ENCODE measurements around the gene DBNDD1.

- TF ChIP-seq POLR2A (IDR thresholded peaks at IDR 0.05; ENCODE audit: low read depth, low read length) (no peak), POLR2AphosphoS5 (IDR thresholded peaks at IDR 0.05; ENCODE audit: low read depth, low read length) (no peak)
Measured at GRCh38 chr16:89973235-89973634, 46.0 kb downstream of the DBNDD1 start.
